OCI-M2 (cell line): ENCODE measurements around the gene KRABD2.
"Not testable (repeated sequence)": the region's sequence is repeated elsewhere in the genome, so short reads cannot be mapped to it uniquely, and the experiment has no call there.

ENCODE experiments used
- DNase-seq: peaks from one replicate; lab custom pipeline; 2025; ENCODE audit not compliant: unreplicated experiment; lab: John Stamatoyannopoulos, UW

The KRABD2 gene

GRCh38 chr17:8392674-8393469, 16.4 kb upstream of the KRABD2 start:
- no peak for DNase-seq

- no peak for DNase-seq
Observed at GRCh38 chr17:8392274-8392673, 15.8 kb upstream of the KRABD2 start.

- DNase-seq: no peak
Observed at GRCh38 chr17:8391711-8392110, 15.2 kb upstream of the KRABD2 start.

- DNase-seq: no peak
Observed at GRCh38 chr17:8387914-8388651, 11.6 kb upstream of the KRABD2 start.

- DNase-seq: no peak
Observed at GRCh38 chr17:8386841-8387240, 10.3 kb upstream of the KRABD2 start.

GRCh38 chr17:8384801-8385378, 8.4 kb upstream of the KRABD2 start:
- DNase-seq: no peak

- DNase-seq: peak; percentile 93
Observed at GRCh38 chr17:8383143-8383822, 6.8 kb upstream of the KRABD2 start, which contains the start of gene RPL26. RPL26 (minus strand) TSS chr17:8383193; CDS start chr17:8382310, 883 bp downstream.

GRCh38 chr17:8382880-8383142, 6.3 kb upstream of the KRABD2 start:
- no peak for DNase-seq

GRCh38 chr17:8382052-8382879, 5.8 kb upstream of the KRABD2 start:
- DNase-seq: no peak

- DNase-seq: no peak
Observed at GRCh38 chr17:8380049-8380448, 3.5 kb upstream of the KRABD2 start.

- DNase-seq: not testable (repeated sequence)
Observed at GRCh38 chr17:8378117-8378516, 1.6 kb upstream of the KRABD2 start.

GRCh38 chr17:8377422-8377821, 918 bp upstream of the KRABD2 start:
- no peak for DNase-seq

- no peak for DNase-seq
Observed at GRCh38 chr17:8375738-8376259, 705 bp downstream of the KRABD2 start.

- not testable (repeated sequence) for DNase-seq
Observed at GRCh38 chr17:8373856-8374255, 2.6 kb downstream of the KRABD2 start.

GRCh38 chr17:8372422-8372821, 4.1 kb downstream of the KRABD2 start:
- no peak for DNase-seq

- no peak for DNase-seq
Observed at GRCh38 chr17:8371786-8372185, 4.7 kb downstream of the KRABD2 start.

GRCh38 chr17:8369944-8370343, 6.6 kb downstream of the KRABD2 start:
- no peak for DNase-seq

- no peak for DNase-seq
Observed at GRCh38 chr17:8368193-8368592, 8.3 kb downstream of the KRABD2 start.

GRCh38 chr17:8366231-8366630, 10.3 kb downstream of the KRABD2 start:
- no peak for DNase-seq

- no peak for DNase-seq
Observed at GRCh38 chr17:8365143-8365542, 11.4 kb downstream of the KRABD2 start.
